ENCODE measurements around the gene KIF13A.
"Not testable (repeated sequence)": the region's sequence is repeated elsewhere in the genome, so short reads cannot be mapped to it uniquely, and the experiment has no call there.

The KIF13A gene

GRCh38 chr6:17949168-17949567 lies 38.3 kb downstream of the KIF13A start:
- H3K4me3 ChIP-seq (ENCODE audit: low read depth, low read length): no peak overlapping the region
- in situ Hi-C loops (cut with HindIII; ENCODE audit: low sequenced_read_pairs): no loop called here
- no peak for TF ChIP-seq CTCF (IDR thresholded peaks at IDR 0.05; ENCODE audit: low read depth, low read length, missing control alignments)
- DNase-seq (ENCODE audit: low read depth): no peak

- DNase-seq (ENCODE audit: low read depth): no peak
- no peak for TF ChIP-seq CTCF (IDR thresholded peaks at IDR 0.05; ENCODE audit: low read depth, low read length, missing control alignments)
- no peak overlapping the region for H3K4me3 ChIP-seq (ENCODE audit: low read depth, low read length)
- in situ Hi-C loops (cut with HindIII; ENCODE audit: low sequenced_read_pairs): no loop called here
Observed at GRCh38 chr6:17948725-17949124, 38.7 kb downstream of the KIF13A start.

- in situ Hi-C loops (cut with HindIII; ENCODE audit: low sequenced_read_pairs); H3K4me3 ChIP-seq (ENCODE audit: low read depth, low read length); DNase-seq (ENCODE audit: low read depth): not testable (repeated sequence)
Observed at GRCh38 chr6:17947574-17947973, 39.9 kb downstream of the KIF13A start.

GRCh38 chr6:17945575-17945974 lies 41.9 kb downstream of the KIF13A start:
- in situ Hi-C loops (cut with HindIII; ENCODE audit: low sequenced_read_pairs): no loop called here
- no peak for TF ChIP-seq CTCF (IDR thresholded peaks at IDR 0.05; ENCODE audit: low read depth, low read length, missing control alignments)

GRCh38 chr6:17945111-17945510 lies 42.3 kb downstream of the KIF13A start:
- in situ Hi-C loops (cut with HindIII; ENCODE audit: low sequenced_read_pairs): no loop called here
- no peak for TF ChIP-seq CTCF (IDR thresholded peaks at IDR 0.05; ENCODE audit: low read depth, low read length, missing control alignments)
- H3K4me3 ChIP-seq (ENCODE audit: low read depth, low read length): no peak overlapping the region
- DNase-seq (ENCODE audit: low read depth): no peak

More at GRCh38 chr6:17945575-17945974, 41.9 kb downstream of the KIF13A start:
- H3K4me3 ChIP-seq (ENCODE audit: low read depth, low read length): no peak overlapping the region
- no peak for DNase-seq (ENCODE audit: low read depth)

GRCh38 chr6:17941318-17941717 lies 46.1 kb downstream of the KIF13A start:
- no peak for TF ChIP-seq CTCF (IDR thresholded peaks at IDR 0.05; ENCODE audit: low read depth, low read length, missing control alignments)
- no peak overlapping the region for H3K4me3 ChIP-seq (ENCODE audit: low read depth, low read length)
- no peak for DNase-seq (ENCODE audit: low read depth)
- in situ Hi-C loops (cut with HindIII; ENCODE audit: low sequenced_read_pairs): no loop called here

- H3K4me3 ChIP-seq (ENCODE audit: low read depth, low read length): no peak overlapping the region
- TF ChIP-seq CTCF (IDR thresholded peaks at IDR 0.05; ENCODE audit: low read depth, low read length, missing control alignments): no peak
- in situ Hi-C loops (cut with HindIII; ENCODE audit: low sequenced_read_pairs): no loop called here
- no peak for DNase-seq (ENCODE audit: low read depth)
Observed at GRCh38 chr6:17940151-17940792, 47.2 kb downstream of the KIF13A start.

Measured in astrocyte of the cerebellum (primary cell).